H1 (cell line): ENCODE measurements around the gene SAT1. TPM values are rescaled to one million over a fixed set of nuclear protein-coding genes. Genes with fewer than 3 reads are reported as not detected.

ENCODE experiments used
- CTCF ChIA-PET: fragments of 300-600 bp; sonication (Branson Sonifier 250); formaldehyde crosslinking; loops from one replicate; lab custom pipeline; 2021; ENCODE audit not compliant: partially characterized antibody; lab: Charles Lee
- POLR2A ChIA-PET: fragments of 300-600 bp; sonication (Branson Sonifier 250); formaldehyde crosslinking; loops from one replicate; lab custom pipeline; 2021; ENCODE audit warnings: inconsistent platforms; ENCODE audit not compliant: partially characterized antibody; lab: Charles Lee
- DNase-seq, 2 experiments: peaks; one replicate each; pipeline versions ENCODE4 v3.0.0 to v3.0.0-alpha.2; 2010 to 2022; ENCODE audit warnings: low spot score in 2 of 2, low read depth in 1 of 2, mixed read lengths in 1 of 2
- FAIRE-seq: peaks from 2 replicates; lab custom pipeline; 2011; peaks lifted over from hg19 to GRCh38; lab: Jason Lieb, UNC
- H2AFZ ChIP-seq: 2 replicates; pipeline ENCODE4 v1.8.1; 2012; ENCODE audit warnings: low read length, inconsistent platforms
- H2AK5ac ChIP-seq: 2 replicates; pipeline ENCODE4 v1.6.1; 2013; ENCODE audit warnings: low read depth, low read length
- H2BK120ac ChIP-seq: replicated peaks from 2 replicates; pipeline ENCODE3; 2013; ENCODE audit warnings: low read depth, low read length, inconsistent platforms
- H2BK12ac ChIP-seq: 2 replicates; pipeline ENCODE4 v1.6.1; 2013; ENCODE audit warnings: low read depth, low read length
- H2BK15ac ChIP-seq: 2 replicates; pipeline ENCODE4 v1.6.1; 2013; ENCODE audit warnings: low read length
- H2BK20ac ChIP-seq: 2 replicates; pipeline ENCODE4 v1.6.1; 2013; ENCODE audit warnings: low read length
- H2BK5ac ChIP-seq: 2 replicates; pipeline ENCODE4 v1.6.1; 2013; ENCODE audit warnings: low read depth, low read length
- H3K14ac ChIP-seq: 2 replicates; pipeline ENCODE4 v1.6.1; 2013; ENCODE audit warnings: inconsistent platforms; ENCODE audit not compliant: insufficient read length
- H3K18ac ChIP-seq: 2 replicates; pipeline ENCODE4 v1.6.1; 2013; ENCODE audit warnings: low read length; ENCODE audit errors: extremely low read depth
- H3K23ac ChIP-seq: 2 replicates; pipeline ENCODE4 v1.6.1; 2013; ENCODE audit warnings: inconsistent platforms; ENCODE audit not compliant: insufficient read length
- H3K23me2 ChIP-seq: 2 replicates; pipeline ENCODE4 v1.6.1; 2013; ENCODE audit warnings: low read depth, low read length
- H3K27ac ChIP-seq: 2 replicates; pipeline ENCODE4 v1.6.1; 2011; ENCODE audit warnings: low read depth, low read length, inconsistent platforms
- H3K27me3 ChIP-seq, 4 experiments: replicated peaks in 1 of 4; 1 replicate in 1 of 4; 2 replicates in 3 of 4; pipeline versions ENCODE4 v1.6.1 to v1.8.1; 2011 to 2013; ENCODE audit warnings: low read length in 3 of 4, mild to moderate bottlenecking in 3 of 4, inconsistent platforms in 2 of 4, mixed read lengths in 2 of 4, moderate library complexity in 1 of 4; ENCODE audit not compliant: control insufficient read depth in 3 of 4, insufficient read depth in 3 of 4; ENCODE audit errors: extremely low read depth in 1 of 4
- H3K36me3 ChIP-seq, 4 experiments: 2 replicates each; pipeline versions ENCODE4 v1.6.1 to v1.8.1; 2011 to 2013; ENCODE audit warnings: mild to moderate bottlenecking in 4 of 4, low read length in 3 of 4, moderate library complexity in 2 of 4, control low read depth in 1 of 4, inconsistent platforms in 1 of 4; ENCODE audit not compliant: insufficient read depth in 4 of 4, control insufficient read depth in 2 of 4
- H3K4ac ChIP-seq: replicated peaks from 2 replicates; pipeline ENCODE3; 2013; ENCODE audit warnings: low read length, low read depth, mixed read lengths, inconsistent platforms; ENCODE audit not compliant: insufficient read length
- H3K4me1 ChIP-seq, 4 experiments: replicated peaks in 1 of 4; 1 replicate in 1 of 4; 2 replicates in 3 of 4; pipeline versions ENCODE4 v1.6.1 to v1.8.1; 2011 to 2013; ENCODE audit warnings: low read length in 3 of 4, inconsistent platforms in 2 of 4, mixed read lengths in 1 of 4; ENCODE audit not compliant: insufficient read depth in 4 of 4, control insufficient read depth in 3 of 4
- H3K4me2 ChIP-seq, 2 experiments: 2 replicates each; pipeline versions ENCODE4 v1.6.1 to v1.8.1; 2011 to 2013; ENCODE audit warnings: low read depth in 2 of 2, low read length in 2 of 2, control low read depth in 1 of 2, inconsistent platforms in 1 of 2, mild to moderate bottlenecking in 1 of 2; ENCODE audit not compliant: insufficient read depth in 1 of 2
- H3K4me3 ChIP-seq, 4 experiments: fragments of 200-600, 300-600 bp in 1 of 4; sonication (generic), shearing (Covaris generic), sonication (Bioruptor Twin) in 1 of 4; 2 replicates each; pipeline versions ENCODE4 v1.5.1 to v1.8.1; 2011 to 2016; ENCODE audit warnings: low read length in 4 of 4, low read depth in 3 of 4, control low read depth in 2 of 4, inconsistent platforms in 2 of 4, mild to moderate bottlenecking in 2 of 4, mixed read lengths in 1 of 4, moderate library complexity in 1 of 4; ENCODE audit not compliant: insufficient read depth in 2 of 4; ENCODE audit errors: extremely low read depth in 1 of 4
- H3K56ac ChIP-seq: replicated peaks from 2 replicates; pipeline ENCODE3; 2013; ENCODE audit warnings: low read depth, mild to moderate bottlenecking, mixed read lengths, low read length, inconsistent platforms; ENCODE audit not compliant: insufficient read length
- H3K79me1 ChIP-seq: 2 replicates; pipeline ENCODE4 v1.6.1; 2013; ENCODE audit warnings: low read depth, low read length, control low read depth
- H3K79me2 ChIP-seq, 2 experiments: 2 replicates each; pipeline versions ENCODE4 v1.6.1 to v1.8.1; 2012 to 2013; ENCODE audit warnings: low read length in 2 of 2, mild to moderate bottlenecking in 2 of 2, inconsistent platforms in 1 of 2; ENCODE audit not compliant: insufficient read depth in 2 of 2, control insufficient read depth in 1 of 2
- H3K9ac ChIP-seq, 4 experiments: replicated peaks in 1 of 4; 1 replicate in 1 of 4; 2 replicates in 3 of 4; pipeline versions ENCODE4 v1.6.1 to v1.8.1; 2011 to 2013; ENCODE audit warnings: low read depth in 3 of 4, low read length in 3 of 4, control low read depth in 2 of 4, mild to moderate bottlenecking in 2 of 4, moderate library complexity in 2 of 4, inconsistent platforms in 1 of 4; ENCODE audit errors: extremely low read depth in 1 of 4
- H3K9me3 ChIP-seq, 2 experiments: 2 replicates each; pipeline versions ENCODE4 v1.6.1 to v1.8.1; 2012 to 2013; ENCODE audit warnings: mild to moderate bottlenecking in 2 of 2, moderate library complexity in 2 of 2, control low read depth in 1 of 2, inconsistent platforms in 1 of 2, low read depth in 1 of 2, low read length in 1 of 2, mixed read lengths in 1 of 2; ENCODE audit not compliant: insufficient read depth in 2 of 2
- H4K20me1 ChIP-seq, 2 experiments: replicated peaks in 1 of 2; 2 replicates each; pipeline versions ENCODE3 to v1.8.1; 2011 to 2013; ENCODE audit warnings: inconsistent platforms in 2 of 2, low read length in 2 of 2, mild to moderate bottlenecking in 1 of 2; ENCODE audit not compliant: insufficient read depth in 2 of 2, control insufficient read depth in 1 of 2
- H4K5ac ChIP-seq: 2 replicates; pipeline ENCODE4 v1.6.1; 2013; ENCODE audit warnings: low read length, low read depth, mixed read lengths, inconsistent platforms; ENCODE audit not compliant: insufficient read length
- H4K8ac ChIP-seq: 2 replicates; pipeline ENCODE4 v1.8.0; 2013; ENCODE audit warnings: mild to moderate bottlenecking, moderate library complexity, low read length, inconsistent platforms; ENCODE audit not compliant: insufficient read depth; ENCODE audit errors: extremely low read depth
- H4K91ac ChIP-seq: replicated peaks from 2 replicates; pipeline ENCODE3; 2013; ENCODE audit warnings: low read length, mixed read lengths, inconsistent platforms; ENCODE audit not compliant: insufficient read length
- EZH2 ChIP-seq: fragments of 200-600 bp; sonication (generic); IDR thresholded peaks from 2 replicates; pipeline ENCODE4 v1.7.1; 2012; ENCODE audit warnings: low read depth, mild to moderate bottlenecking, moderate library complexity, low read length, inconsistent platforms; ENCODE audit not compliant: severe bottlenecking
- HDAC2 ChIP-seq, 2 experiments: fragments of 300-600 bp in 1 of 2; sonication (generic) in 1 of 2; IDR thresholded peaks; 2 replicates each; pipeline ENCODE4 v1.6.1; 2011 to 2012; ENCODE audit warnings: low read depth in 2 of 2, low read length in 2 of 2, mild to moderate bottlenecking in 2 of 2, moderate library complexity in 2 of 2, borderline replicate concordance in 1 of 2, inconsistent platforms in 1 of 2
- KDM5A ChIP-seq: fragments of 200-600 bp; IDR thresholded peaks from 2 replicates; pipeline ENCODE4 v1.7.1; 2012; ENCODE audit warnings: mild to moderate bottlenecking, low read length, inconsistent platforms, mixed read lengths
- POU5F1 ChIP-seq: IDR thresholded peaks from 2 replicates; pipeline ENCODE4 v1.6.1; 2011; ENCODE audit warnings: low read depth, mild to moderate bottlenecking, low read length, moderate library complexity
- RBBP5 ChIP-seq: IDR thresholded peaks from 2 replicates; pipeline ENCODE4 v1.7.1; 2012; ENCODE audit warnings: low read depth, mild to moderate bottlenecking, inconsistent platforms, low read length, moderate library complexity, borderline replicate concordance
- SAP30 ChIP-seq: fragments of 300-600 bp; sonication (generic); IDR thresholded peaks from 2 replicates; pipeline ENCODE4 v1.7.1; 2012; ENCODE audit warnings: low read length, moderate library complexity, mild to moderate bottlenecking, inconsistent platforms; ENCODE audit not compliant: insufficient read depth, insufficient replicate concordance
- TAF7 ChIP-seq: optimal IDR thresholded peaks from 2 replicates; pipeline ENCODE3; 2011; ENCODE audit warnings: low read depth, mild to moderate bottlenecking, inconsistent platforms, low read length, moderate library complexity, borderline replicate concordance
- WGBS, 2 experiments: shearing (Covaris generic) in 1 of 2; methylation state at CpG; one replicate each; pipeline versions ENCODE4 v1.1.6 to v1.1.7; 2013 to 2015; ENCODE audit warnings: low lambda C conversion rate in 2 of 2, mixed read lengths in 2 of 2, inconsistent platforms in 1 of 2, low coverage in 1 of 2, missing lambda C conversion rate in 1 of 2; ENCODE audit not compliant: insufficient replicate concordance in 2 of 2, insufficient coverage in 1 of 2, insufficient read length in 1 of 2; ENCODE audit errors: extremely low coverage in 1 of 2, missing lambda C conversion rate in 1 of 2; 5-methylcytosine and 5-hydroxymethylcytosine counted together
- polyA plus RNA-seq, 7 experiments: library from polyadenylated mRNA; depleted of rRNA in 3 of 7; stranded (reverse) in 5 of 7; unstranded in 2 of 7; fragments of >200 nt in 5 of 7; fragments of 200-250 nt in 2 of 7; gene quantifications; 1 replicate in 5 of 7; 2 replicates in 1 of 7; 4 replicates in 1 of 7; pipeline versions ENCODE4 v1.2.1 to v1.2.3, GENCODE V29; 2011 to 2013; ENCODE audit warnings: missing spikeins in 2 of 7, mixed read lengths in 2 of 7
- total RNA-seq: library from RNA; stranded (reverse); fragmentation: NEBNext Ultra II Directional; extraction: Animal tissue kit (Norgen Biotek cat#: 25700); gene quantifications from 2 replicates; pipeline ENCODE4 v1.2.1, GENCODE V29; 2021
- TF ChIP-seq, protein P1 (sequence below): IDR thresholded peaks from 2 replicates; pipeline ENCODE4 v1.6.1; 2011; ENCODE audit warnings: low read length, improper control_type of control experiment

Gene SAT1
- total and polyA plus RNA-seq, 2 of the 8 experiments (the other 6 are each of a cell fraction or from before 2014, with no cell fraction given), result 29.2 to 36.8 TPM

DNA sequence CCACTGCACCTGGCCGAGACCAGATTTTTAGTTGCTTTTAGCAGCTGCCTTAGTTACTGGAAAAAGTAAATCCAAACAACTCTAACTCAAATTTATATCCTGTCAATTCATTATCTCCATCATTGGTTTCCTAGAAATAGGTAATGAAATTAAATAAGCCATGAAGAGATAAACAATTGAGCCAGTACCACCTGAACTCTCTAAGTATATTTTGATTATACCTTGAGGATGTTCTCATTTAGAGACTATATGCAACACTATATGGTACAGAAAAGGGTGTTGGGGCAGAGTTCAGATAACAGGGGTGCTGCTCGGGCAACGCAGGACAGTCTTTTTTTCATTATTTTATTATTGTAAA is 35.0 kb downstream of the SAT1 start:
- H3K14ac ChIP-seq, result no peak overlapping the region
- no peak overlapping the region for H3K56ac ChIP-seq
- no peak overlapping the region for H3K18ac ChIP-seq
- H3K79me1 ChIP-seq, result no peaks in the 10 kb centered on the region
- FAIRE-seq (no peak), DNase-seq (no peak)
- H4K91ac ChIP-seq, result no peak overlapping the region
- no peak overlapping the region for H2BK15ac ChIP-seq
- H2AFZ ChIP-seq, result no peak overlapping the region
- TF ChIP-seq TAF7 (no peak), RBBP5 (no peak), HDAC2 (IDR thresholded peaks at IDR 0.05; ENCODE audit: borderline replicate concordance in 1 of 2, low read depth in 2 of 2, low read length in 2 of 2) (no peak), EZH2 (no peak), POU5F1 (no peak), KDM5A (no peak), SAP30 (no peak)
- TF ChIP-seq, protein P1, sequence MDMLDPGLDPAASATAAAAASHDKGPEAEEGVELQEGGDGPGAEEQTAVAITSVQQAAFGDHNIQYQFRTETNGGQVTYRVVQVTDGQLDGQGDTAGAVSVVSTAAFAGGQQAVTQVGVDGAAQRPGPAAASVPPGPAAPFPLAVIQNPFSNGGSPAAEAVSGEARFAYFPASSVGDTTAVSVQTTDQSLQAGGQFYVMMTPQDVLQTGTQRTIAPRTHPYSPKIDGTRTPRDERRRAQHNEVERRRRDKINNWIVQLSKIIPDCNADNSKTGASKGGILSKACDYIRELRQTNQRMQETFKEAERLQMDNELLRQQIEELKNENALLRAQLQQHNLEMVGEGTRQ, result no peak
- no peak overlapping the region for H2AK5ac ChIP-seq
- POLR2A ChIA-PET, result no interaction called here
- no peak overlapping the region for H3K4ac ChIP-seq
- H4K20me1 ChIP-seq, result no peaks in the 10 kb centered on the region
- no peak overlapping the region for H2BK20ac ChIP-seq
- no peaks in the 10 kb centered on the region for H3K4me1 ChIP-seq
- H2BK5ac ChIP-seq, result no peak overlapping the region
- no peak overlapping the region for H3K4me3 ChIP-seq
- H4K5ac ChIP-seq, result no peak overlapping the region
- H3K9me3 ChIP-seq, result no peaks in the 10 kb centered on the region
- no peak overlapping the region for H3K27ac ChIP-seq
- CTCF ChIA-PET, result no interaction called here
- 90% methylated on average over 3 of the region's 3 CpGs; no CpG with 5 or more reads in 1 of the 2 experiments for WGBS, 2 experiments
- no peaks in the 10 kb centered on the region for H3K23me2 ChIP-seq
- no peak overlapping the region for H2BK12ac ChIP-seq
- H4K8ac ChIP-seq, result no peak overlapping the region
- no peak overlapping the region for H2BK120ac ChIP-seq
- no peak overlapping the region for H3K4me2 ChIP-seq
- H3K36me3 ChIP-seq, result no peaks in the 10 kb centered on the region
- H3K79me2 ChIP-seq, result no peaks in the 10 kb centered on the region
- no peaks in the 10 kb centered on the region for H3K27me3 ChIP-seq
- no peak overlapping the region for H3K9ac ChIP-seq
- no peak overlapping the region for H3K23ac ChIP-seq
